GM12873 (cell line): ENCODE results near the gene BSCL2.

Source experiments
- TF ChIP-seq, protein P1 (sequence below): IDR thresholded peaks from 2 replicates; pipeline ENCODE4 v1.5.1; 2012; ENCODE audit warnings: low read depth, mild to moderate bottlenecking, moderate library complexity, low read length, control low read depth; ENCODE audit not compliant: insufficient read depth; ENCODE audit errors: missing control alignments

BSCL2 gene

DNA sequence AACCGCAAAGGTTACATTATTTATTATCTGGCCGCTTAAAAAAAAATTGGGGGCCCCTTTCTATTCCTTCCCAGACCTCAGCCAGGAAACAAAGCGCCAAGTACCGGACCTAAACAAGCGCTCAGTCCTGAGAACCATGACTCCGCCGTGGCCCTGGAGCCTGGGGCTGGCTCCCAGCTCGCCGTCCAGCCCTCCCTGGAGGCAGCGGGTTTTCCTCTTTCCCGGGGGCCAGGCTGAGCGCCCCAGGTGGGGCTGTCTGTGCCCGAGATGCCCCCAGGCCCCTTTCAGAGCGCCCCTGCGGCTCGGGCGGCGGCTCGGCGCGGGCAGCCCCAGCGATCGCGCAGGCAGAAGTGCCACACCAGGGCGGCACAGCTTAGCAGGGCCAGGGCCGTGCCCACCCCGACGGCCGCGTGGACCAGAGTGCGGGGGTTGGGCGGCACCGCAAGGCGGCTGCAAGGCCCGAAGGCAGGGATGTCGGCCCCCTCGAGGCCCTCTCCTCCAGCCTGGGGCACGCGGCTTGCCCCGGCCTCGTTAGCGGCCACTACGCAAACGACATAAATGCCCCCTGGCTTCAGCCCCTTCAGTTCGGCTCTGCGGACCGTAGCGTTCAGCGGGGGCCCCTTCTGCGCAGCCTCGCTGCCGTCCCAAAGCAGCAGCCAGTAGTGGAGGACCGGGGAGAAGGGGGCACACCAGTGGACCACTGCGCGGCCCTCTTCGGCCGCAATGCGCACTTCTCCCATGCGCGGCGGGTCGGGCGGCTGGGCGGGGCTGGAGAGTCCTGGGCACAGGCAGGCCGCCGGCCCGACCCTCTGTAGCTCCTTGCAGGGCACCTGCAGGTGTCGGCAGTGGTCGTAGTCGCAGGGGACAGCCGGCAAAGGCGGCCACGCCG, 19.5 kb downstream of the BSCL2 start:
- TF ChIP-seq, protein P1, sequence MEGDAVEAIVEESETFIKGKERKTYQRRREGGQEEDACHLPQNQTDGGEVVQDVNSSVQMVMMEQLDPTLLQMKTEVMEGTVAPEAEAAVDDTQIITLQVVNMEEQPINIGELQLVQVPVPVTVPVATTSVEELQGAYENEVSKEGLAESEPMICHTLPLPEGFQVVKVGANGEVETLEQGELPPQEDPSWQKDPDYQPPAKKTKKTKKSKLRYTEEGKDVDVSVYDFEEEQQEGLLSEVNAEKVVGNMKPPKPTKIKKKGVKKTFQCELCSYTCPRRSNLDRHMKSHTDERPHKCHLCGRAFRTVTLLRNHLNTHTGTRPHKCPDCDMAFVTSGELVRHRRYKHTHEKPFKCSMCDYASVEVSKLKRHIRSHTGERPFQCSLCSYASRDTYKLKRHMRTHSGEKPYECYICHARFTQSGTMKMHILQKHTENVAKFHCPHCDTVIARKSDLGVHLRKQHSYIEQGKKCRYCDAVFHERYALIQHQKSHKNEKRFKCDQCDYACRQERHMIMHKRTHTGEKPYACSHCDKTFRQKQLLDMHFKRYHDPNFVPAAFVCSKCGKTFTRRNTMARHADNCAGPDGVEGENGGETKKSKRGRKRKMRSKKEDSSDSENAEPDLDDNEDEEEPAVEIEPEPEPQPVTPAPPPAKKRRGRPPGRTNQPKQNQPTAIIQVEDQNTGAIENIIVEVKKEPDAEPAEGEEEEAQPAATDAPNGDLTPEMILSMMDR = no peak

DNA sequence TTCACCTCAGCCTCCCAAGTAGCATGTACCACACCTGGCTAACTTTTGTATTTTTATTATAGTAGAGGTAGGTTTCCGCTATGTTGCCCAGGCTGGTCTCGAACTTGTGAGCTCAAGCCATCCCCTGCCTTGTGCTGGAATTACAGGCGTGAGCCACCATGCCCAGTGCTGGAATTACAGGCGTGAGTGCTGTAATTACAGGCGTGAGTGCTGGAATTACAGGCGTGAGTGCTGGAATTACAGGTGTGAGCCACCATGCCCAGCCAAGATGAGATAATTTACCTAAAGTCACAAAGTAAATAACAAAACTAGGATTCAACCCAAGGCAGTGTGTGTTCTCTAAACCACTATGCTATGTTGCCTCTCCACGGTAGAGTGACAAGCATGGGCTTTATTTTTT, 24.7 kb downstream of the BSCL2 start:
- TF ChIP-seq, protein P1 = no peak

DNA sequence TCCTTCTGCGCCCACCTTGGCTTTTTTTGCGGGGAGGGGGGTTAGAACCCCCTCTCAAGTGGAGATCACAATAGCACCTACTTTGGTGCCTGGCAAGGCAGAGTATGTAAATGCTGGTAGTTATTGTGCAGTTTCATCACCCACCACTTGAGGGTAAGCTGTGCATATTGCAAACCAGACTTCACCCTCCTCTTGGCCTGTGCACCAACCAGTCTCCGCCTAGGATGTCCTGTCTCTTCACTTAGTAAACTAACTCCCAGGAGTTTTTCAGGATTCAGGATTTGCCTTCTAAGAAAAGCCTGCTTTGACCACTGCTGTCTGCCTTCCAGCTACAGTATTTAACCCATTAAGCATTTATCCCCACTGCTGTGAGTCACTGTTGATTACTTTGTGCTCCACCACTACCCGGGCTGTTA, 26.4 kb downstream of the BSCL2 start:
- TF ChIP-seq, protein P1 = peak; percentile 76

DNA sequence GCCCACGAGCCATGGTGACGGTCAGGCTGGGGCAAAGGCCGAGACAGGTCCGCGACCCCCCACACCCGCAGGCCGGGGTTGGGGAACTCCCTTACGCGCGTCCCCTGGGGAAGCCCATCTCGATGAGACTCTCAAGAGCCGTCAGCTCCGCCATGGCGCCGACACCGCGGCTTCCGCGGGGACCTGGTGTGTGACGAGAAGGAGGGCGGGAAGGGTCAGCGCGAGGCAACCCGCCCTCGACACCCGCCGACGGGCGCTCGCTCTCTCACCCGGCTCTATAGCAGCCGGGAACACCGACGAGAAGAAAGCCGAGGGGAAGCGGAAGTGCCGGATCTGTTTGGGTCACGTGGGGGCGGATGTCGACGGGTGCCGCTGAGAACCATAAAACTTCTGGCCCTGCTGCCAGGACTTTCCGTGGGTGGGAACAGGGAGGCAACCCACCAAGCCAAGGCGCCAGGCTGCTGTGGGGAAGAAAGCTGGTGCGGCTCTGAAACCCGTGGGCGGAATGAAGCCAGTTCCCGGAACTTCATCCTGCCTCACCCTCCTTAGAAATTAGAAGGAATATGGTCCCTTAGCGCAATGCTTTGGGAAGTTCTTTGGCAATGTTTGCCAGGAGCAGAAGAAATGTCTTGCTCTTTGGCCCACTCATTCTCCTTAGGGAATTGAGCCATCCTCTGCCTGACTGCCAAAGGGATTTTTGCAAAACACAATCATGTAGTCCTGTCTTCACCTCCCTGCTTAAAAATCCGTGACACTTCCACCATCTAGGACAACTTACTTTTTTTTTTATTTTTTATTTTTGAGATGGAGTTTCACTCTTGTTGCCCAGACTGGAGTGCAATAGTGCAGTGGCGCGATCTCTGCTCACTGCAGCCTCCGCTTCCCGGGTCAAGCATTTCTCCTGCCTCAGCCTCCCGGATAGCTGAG, 28.2 kb downstream of the BSCL2 start, which contains the start of gene UBXN1:
TSS of gene UBXN1 (minus strand) at position 304 of the 927 bp plus-strand sequence. CDS start at position 154, 150 bp downstream.
- TF ChIP-seq, protein P1 = no peak

DNA sequence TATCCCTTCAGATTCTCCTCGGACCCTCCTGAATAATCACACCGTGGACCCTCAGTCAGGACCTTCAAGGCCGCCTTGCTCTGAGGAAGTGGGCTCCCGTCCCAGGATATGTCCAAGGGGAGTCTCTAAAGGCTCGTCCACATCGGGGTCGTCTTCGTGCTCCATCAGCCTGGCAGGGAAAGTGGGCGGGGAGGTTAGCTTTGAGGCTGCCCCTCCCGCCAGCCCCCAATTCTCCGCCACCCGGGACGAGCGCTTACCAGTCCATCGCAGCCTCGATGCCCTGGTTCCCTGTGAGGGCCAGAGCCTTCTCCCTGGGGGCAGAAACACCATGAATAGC, 28.8 kb downstream of the BSCL2 start:
- TF ChIP-seq, protein P1 = no peak

DNA sequence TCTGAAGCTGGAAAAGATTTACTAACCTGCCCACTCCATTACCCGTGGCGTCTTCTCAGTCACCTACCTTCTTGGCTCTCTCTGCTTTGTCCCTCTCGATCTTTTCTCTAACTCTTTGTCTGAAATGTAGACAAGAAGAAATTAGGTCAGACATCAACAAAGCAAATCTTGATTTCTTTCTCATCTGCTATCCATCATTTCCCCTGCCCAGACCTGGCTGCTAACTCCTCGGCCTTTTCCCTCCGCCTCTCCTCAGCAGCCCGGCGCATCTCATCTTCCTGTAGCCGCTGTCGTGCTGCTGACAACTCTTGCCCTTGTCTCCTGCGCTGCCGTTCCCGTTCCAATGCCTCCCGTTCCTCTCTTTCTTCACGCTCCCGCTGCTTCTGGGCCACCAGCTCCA, 29.5 kb downstream of the BSCL2 start:
- TF ChIP-seq, protein P1 = no peak

DNA sequence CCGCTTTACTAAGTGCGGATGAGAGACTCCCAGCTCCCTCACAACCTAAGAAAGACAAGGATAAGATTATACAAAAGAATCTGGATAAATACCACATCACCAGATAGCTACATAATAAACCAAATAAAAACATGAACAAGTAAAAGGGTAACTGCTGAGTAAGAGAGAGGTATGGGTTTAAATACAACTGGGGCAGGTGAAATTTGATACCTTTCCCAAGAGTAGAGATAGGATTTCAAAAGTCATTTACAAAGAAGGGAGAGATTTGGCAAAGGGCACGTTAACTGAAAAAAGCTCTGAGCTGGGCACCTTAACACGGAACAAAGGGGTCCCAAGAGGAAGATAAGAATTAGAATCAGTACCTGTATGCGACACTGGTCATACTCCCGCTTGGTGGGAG, 30.1 kb downstream of the BSCL2 start:
- TF ChIP-seq, protein P1 = no peak
